NCI-H446 (cell line): Measurements from ENCODE around the gene PFKFB3.

ENCODE experiments used
- DNase-seq, 2 experiments: peaks; one replicate each; lab custom pipeline; 2025; lab: John Stamatoyannopoulos, UW

Gene PFKFB3

GRCh38 chr10:6220418-6221191, 17.9 kb downstream of the PFKFB3 start:
- DNase-seq = no peak

- DNase-seq = no peak
Measured at GRCh38 chr10:6221192-6221940, 18.6 kb downstream of the PFKFB3 start.

- no peak for DNase-seq
Measured at GRCh38 chr10:6221971-6222751, 19.4 kb downstream of the PFKFB3 start.

- no peak for DNase-seq
Measured at GRCh38 chr10:6222755-6223154, 20.0 kb downstream of the PFKFB3 start.

GRCh38 chr10:6223981-6224380, 21.2 kb downstream of the PFKFB3 start:
- no peak for DNase-seq

GRCh38 chr10:6224781-6225180, 22.0 kb downstream of the PFKFB3 start:
- no peak for DNase-seq

- DNase-seq = no peak
Measured at GRCh38 chr10:6225263-6225814, 22.6 kb downstream of the PFKFB3 start.

GRCh38 chr10:6226216-6226615, 23.5 kb downstream of the PFKFB3 start:
- DNase-seq = no peak

- DNase-seq = no peak
Measured at GRCh38 chr10:6227346-6227745, 24.6 kb downstream of the PFKFB3 start.

GRCh38 chr10:6228010-6228511, 25.3 kb downstream of the PFKFB3 start:
- DNase-seq = no peak

GRCh38 chr10:6228647-6229046, 25.9 kb downstream of the PFKFB3 start:
- no peak for DNase-seq

GRCh38 chr10:6229290-6229689, 26.6 kb downstream of the PFKFB3 start:
- no peak for DNase-seq

GRCh38 chr10:6229746-6230145, 27.0 kb downstream of the PFKFB3 start:
- no peak for DNase-seq

- no peak for DNase-seq
Measured at GRCh38 chr10:6230315-6230714, 27.6 kb downstream of the PFKFB3 start.

- DNase-seq = no peak
Measured at GRCh38 chr10:6231146-6231545, 28.4 kb downstream of the PFKFB3 start.

- DNase-seq = no peak
Measured at GRCh38 chr10:6231730-6232129, 29.0 kb downstream of the PFKFB3 start.

- DNase-seq = no peak
Measured at GRCh38 chr10:6232225-6232807, 29.6 kb downstream of the PFKFB3 start.

- no peak for DNase-seq
Measured at GRCh38 chr10:6232846-6233724, 30.4 kb downstream of the PFKFB3 start.

GRCh38 chr10:6233725-6234277, 31.1 kb downstream of the PFKFB3 start:
- no peak for DNase-seq

GRCh38 chr10:6234371-6234770, 31.6 kb downstream of the PFKFB3 start:
- no peak for DNase-seq
